COLO668 (cell line): ENCODE measurements around the gene SUPT20H.

Source experiments
- DNase-seq: peaks from one replicate; lab custom pipeline; 2025; ENCODE audit not compliant: unreplicated experiment; lab: John Stamatoyannopoulos, UW

The SUPT20H gene

GRCh38 chr13:37058910-37059847 is at the start of gene SUPT20H:
SUPT20H (minus strand) TSS chr13:37059688; CDS start chr13:37051490, 8,198 bp downstream.
- peak; percentile 99 for DNase-seq

GRCh38 chr13:37109051-37109678 is 49.7 kb upstream of the SUPT20H start:
- DNase-seq = peak; percentile 37

- DNase-seq = no peak
These were observed 48.4 kb upstream of the SUPT20H start for GRCh38 chr13:37107868-37108267.

- no peak for DNase-seq
These were observed 48.0 kb upstream of the SUPT20H start for GRCh38 chr13:37107456-37107855.

GRCh38 chr13:37106642-37107041 is 47.2 kb upstream of the SUPT20H start:
- no peak for DNase-seq

- no peak for DNase-seq
These were observed 45.8 kb upstream of the SUPT20H start, which contains the start of gene CSNK1A1L for GRCh38 chr13:37105251-37105714. CSNK1A1L (minus strand) TSS chr13:37105664; CDS start chr13:37105256, 408 bp downstream.

GRCh38 chr13:37102896-37103295 is 43.4 kb upstream of the SUPT20H start:
- DNase-seq = no peak

- DNase-seq = no peak
These were observed 41.7 kb upstream of the SUPT20H start for GRCh38 chr13:37101201-37101600.

- no peak for DNase-seq
These were observed 41.2 kb upstream of the SUPT20H start for GRCh38 chr13:37100731-37101130.

- no peak for DNase-seq
These were observed 37.6 kb upstream of the SUPT20H start for GRCh38 chr13:37097076-37097475.

- DNase-seq = no peak
These were observed 35.4 kb upstream of the SUPT20H start for GRCh38 chr13:37094840-37095239.

GRCh38 chr13:37094099-37094498 is 34.6 kb upstream of the SUPT20H start:
- DNase-seq = no peak

- no peak for DNase-seq
These were observed 32.3 kb upstream of the SUPT20H start for GRCh38 chr13:37091835-37092234.

GRCh38 chr13:37090912-37091311 is 31.4 kb upstream of the SUPT20H start:
- no peak for DNase-seq

GRCh38 chr13:37089495-37089894 is 30.0 kb upstream of the SUPT20H start:
- DNase-seq = no peak

- no peak for DNase-seq
These were observed 28.0 kb upstream of the SUPT20H start for GRCh38 chr13:37087486-37087885.

- DNase-seq = no peak
These were observed 26.1 kb upstream of the SUPT20H start for GRCh38 chr13:37085606-37086005.

- no peak for DNase-seq
These were observed 17.3 kb upstream of the SUPT20H start for GRCh38 chr13:37076818-37077217.

- DNase-seq = no peak
These were observed 15.7 kb upstream of the SUPT20H start for GRCh38 chr13:37075164-37075563.

- no peak for DNase-seq
These were observed 15.2 kb upstream of the SUPT20H start for GRCh38 chr13:37074703-37075102.

GRCh38 chr13:37072024-37072423 is 12.5 kb upstream of the SUPT20H start:
- DNase-seq = no peak

- no peak for DNase-seq
These were observed 11.5 kb upstream of the SUPT20H start for GRCh38 chr13:37070956-37071355.
